Osteocyte (in vitro differentiated cells): ENCODE results near the gene FLNA. TPM values are rescaled to one million over a fixed set of nuclear protein-coding genes. Genes with fewer than 3 reads are reported as not detected.

Experiments
- DNase-seq: peaks from one replicate; pipeline ENCODE4 v3.0.0; 2021; ENCODE audit warnings: mixed read lengths; ENCODE audit not compliant: unreplicated experiment; ENCODE audit errors: extremely low spot score
- H3K27ac Mint-ChIP-seq: one replicate; pipeline ENCODE4 v1.8.0; 2021; ENCODE audit warnings: mild to moderate bottlenecking, mixed read lengths; ENCODE audit not compliant: unreplicated experiment
- H3K27me3 Mint-ChIP-seq: one replicate; pipeline ENCODE4 v1.8.0; 2021; ENCODE audit warnings: mixed read lengths; ENCODE audit not compliant: unreplicated experiment
- H3K36me3 Mint-ChIP-seq: one replicate; pipeline ENCODE4 v1.8.0; 2021; ENCODE audit warnings: mixed read lengths; ENCODE audit not compliant: unreplicated experiment
- H3K4me1 Mint-ChIP-seq: one replicate; pipeline ENCODE4 v1.8.0; 2021; ENCODE audit warnings: mixed read lengths; ENCODE audit not compliant: unreplicated experiment
- H3K4me3 Mint-ChIP-seq: one replicate; pipeline ENCODE4 v1.8.0; 2021; ENCODE audit warnings: mild to moderate bottlenecking, moderate library complexity, mixed read lengths; ENCODE audit not compliant: unreplicated experiment
- H3K9me3 Mint-ChIP-seq: one replicate; pipeline ENCODE4 v1.8.0; 2021; ENCODE audit warnings: mixed read lengths; ENCODE audit not compliant: unreplicated experiment
- CTCF ChIP-seq: fragments of 200-600 bp; sonication (generic); IDR thresholded peaks from 2 replicates; pipeline ENCODE4 v1.5.0; 2021; ENCODE audit warnings: antibody characterized with exemption, mild to moderate bottlenecking, moderate library complexity
- total RNA-seq: library from RNA; stranded (reverse); gene quantifications from 2 replicates; pipeline ENCODE4 v1.2.1, GENCODE V29; 2021

FLNA gene
- total RNA-seq, 1 donor from 2014 or later: 2,024 TPM

GRCh38 chrX:154356596-154356995 lies 17.8 kb downstream of the FLNA start:
- Mint-ChIP-seq H3K27me3 (no peaks in the 10 kb centered on the region), H3K36me3 (peaks cover 7% of the 10 kb centered on the region), H3K9me3 (no peaks in the 10 kb centered on the region), H3K4me3 (no peak overlapping the region), H3K27ac (peak overlapping the region; percentile 38), H3K4me1 (peaks cover 2% of the 10 kb centered on the region)
- TF ChIP-seq CTCF: no peak
- DNase-seq: no peak

GRCh38 chrX:154355776-154356140 lies 18.7 kb downstream of the FLNA start:
- H3K4me3 Mint-ChIP-seq: no peak overlapping the region
- no peak overlapping the region for H3K27ac Mint-ChIP-seq
- TF ChIP-seq CTCF: no peak

GRCh38 chrX:154355094-154355775 lies 19.2 kb downstream of the FLNA start:
- Mint-ChIP-seq H3K36me3 (peaks cover 8% of the 10 kb centered on the region), H3K4me1 (peaks cover 2% of the 10 kb centered on the region), H3K27me3 (no peaks in the 10 kb centered on the region), H3K27ac (no peak overlapping the region), H3K4me3 (no peak overlapping the region), H3K9me3 (no peaks in the 10 kb centered on the region)
- TF ChIP-seq CTCF: no peak
- DNase-seq: no peak

More at GRCh38 chrX:154355776-154356140, 18.7 kb downstream of the FLNA start:
- Mint-ChIP-seq H3K27me3 (no peaks in the 10 kb centered on the region), H3K36me3 (peaks cover 8% of the 10 kb centered on the region), H3K4me1 (peaks cover 2% of the 10 kb centered on the region), H3K9me3 (no peaks in the 10 kb centered on the region)
- DNase-seq: no peak

- peaks cover 2% of the 10 kb centered on the region for H3K4me1 Mint-ChIP-seq
- H3K9me3 Mint-ChIP-seq: no peaks in the 10 kb centered on the region
- peaks cover 8% of the 10 kb centered on the region for H3K36me3 Mint-ChIP-seq
- H3K27ac Mint-ChIP-seq: no peak overlapping the region
- no peaks in the 10 kb centered on the region for H3K27me3 Mint-ChIP-seq
- no peak overlapping the region for H3K4me3 Mint-ChIP-seq
- TF ChIP-seq CTCF: no peak
- no peak for DNase-seq
Measured at GRCh38 chrX:154354516-154354915, 19.9 kb downstream of the FLNA start.

GRCh38 chrX:154354013-154354412 lies 20.4 kb downstream of the FLNA start:
- H3K9me3 Mint-ChIP-seq: no peaks in the 10 kb centered on the region
- H3K4me3 Mint-ChIP-seq: no peak overlapping the region
- DNase-seq: no peak
- no peak for TF ChIP-seq CTCF
- peaks cover 8% of the 10 kb centered on the region for H3K36me3 Mint-ChIP-seq
- H3K4me1 Mint-ChIP-seq: peaks cover 3% of the 10 kb centered on the region
- no peaks in the 10 kb centered on the region for H3K27me3 Mint-ChIP-seq
- no peak overlapping the region for H3K27ac Mint-ChIP-seq
